ENCODE results near the gene EFNA2. TPM values are rescaled to one million over a fixed set of nuclear protein-coding genes. Genes with fewer than 3 reads are reported as not detected.
A peak's percentile ranks its signal among the peaks of the same experiment; 100 is the strongest.

Gene EFNA2
- total RNA-seq, 1 experiment from 2014 or later, result 11.4 TPM

GRCh38 chr19:1249298-1249989 lies 36.2 kb upstream of the EFNA2 start (continued):
- no peak for TF ChIP-seq STAT6 (CRISPR knock-in tag; conservative IDR thresholded peaks at IDR 0.05; ENCODE audit: low read depth)
- TF ChIP-seq ERG (CRISPR knock-in tag; IDR thresholded peaks at IDR 0.05), result peak; percentile 51; the same call in 1 of the 2 replicates
- TF ChIP-seq ZNF671 (CRISPR knock-in tag; IDR thresholded peaks at IDR 0.05), result no peak
- no peak for TF ChIP-seq RELA (CRISPR knock-in tag; IDR thresholded peaks at IDR 0.05; ENCODE audit: borderline replicate concordance)
- no peak for TF ChIP-seq GTF2I (CRISPR knock-in tag; conservative IDR thresholded peaks at IDR 0.05)
- TF ChIP-seq ZNF423 (CRISPR knock-in tag; IDR thresholded peaks at IDR 0.05), result peak; percentile 85
- TF ChIP-seq TCF7 (CRISPR knock-in tag; IDR thresholded peaks at IDR 0.05; ENCODE audit: low read depth), result no peak
- TF ChIP-seq IRF1 (CRISPR knock-in tag; IDR thresholded peaks at IDR 0.05), result no peak
- TF ChIP-seq ZNF416 (CRISPR knock-in tag; IDR thresholded peaks at IDR 0.05), result no peak
- peak; percentile 62 for TF ChIP-seq NFYB (CRISPR knock-in tag; conservative IDR thresholded peaks at IDR 0.05; ENCODE audit: low read depth)
- TF ChIP-seq USF2 (CRISPR knock-in tag; IDR thresholded peaks at IDR 0.05), result peak; percentile 78
- TF ChIP-seq ATF3 (CRISPR knock-in tag; conservative IDR thresholded peaks at IDR 0.05), result no peak
- no peak for TF ChIP-seq ZNF232 (CRISPR knock-in tag; IDR thresholded peaks at IDR 0.05)
- TF ChIP-seq PRDM15 (CRISPR knock-in tag; IDR thresholded peaks at IDR 0.05), result no peak
- no peak for TF ChIP-seq ZNF425 (CRISPR knock-in tag; conservative IDR thresholded peaks at IDR 0.05)
- no peak for TF ChIP-seq CBFB (CRISPR knock-in tag; IDR thresholded peaks at IDR 0.05; ENCODE audit: low read depth)
- TF ChIP-seq MLX (CRISPR knock-in tag; IDR thresholded peaks at IDR 0.05), result no peak

All from WTC11 (cell line).